C4-2B (cell line): ENCODE data around the gene DCST2.
A peak's percentile ranks its signal among the peaks of the same experiment; 100 is the strongest.

ENCODE experiments used
- H3K27ac ChIP-seq: fragments of 450-650 bp; 2 replicates; pipeline ENCODE4 v1.5.1; 2017
- ZFX ChIP-seq: fragments of 450-650 bp; IDR thresholded peaks from 2 replicates; pipeline ENCODE4 v1.6.1; 2017
- TF ChIP-seq, protein P1 (sequence below): fragments of 450-650 bp; conservative IDR thresholded peaks from 2 replicates; pipeline ENCODE4 v1.5.1; 2017; ENCODE audit warnings: mild to moderate bottlenecking

The DCST2 gene

GRCh38 chr1:155001675-155002463 lies 31.7 kb downstream of the DCST2 start:
- H3K27ac ChIP-seq: peak overlapping the region; percentile 99
- no peak for TF ChIP-seq ZFX
- TF ChIP-seq, protein P1, sequence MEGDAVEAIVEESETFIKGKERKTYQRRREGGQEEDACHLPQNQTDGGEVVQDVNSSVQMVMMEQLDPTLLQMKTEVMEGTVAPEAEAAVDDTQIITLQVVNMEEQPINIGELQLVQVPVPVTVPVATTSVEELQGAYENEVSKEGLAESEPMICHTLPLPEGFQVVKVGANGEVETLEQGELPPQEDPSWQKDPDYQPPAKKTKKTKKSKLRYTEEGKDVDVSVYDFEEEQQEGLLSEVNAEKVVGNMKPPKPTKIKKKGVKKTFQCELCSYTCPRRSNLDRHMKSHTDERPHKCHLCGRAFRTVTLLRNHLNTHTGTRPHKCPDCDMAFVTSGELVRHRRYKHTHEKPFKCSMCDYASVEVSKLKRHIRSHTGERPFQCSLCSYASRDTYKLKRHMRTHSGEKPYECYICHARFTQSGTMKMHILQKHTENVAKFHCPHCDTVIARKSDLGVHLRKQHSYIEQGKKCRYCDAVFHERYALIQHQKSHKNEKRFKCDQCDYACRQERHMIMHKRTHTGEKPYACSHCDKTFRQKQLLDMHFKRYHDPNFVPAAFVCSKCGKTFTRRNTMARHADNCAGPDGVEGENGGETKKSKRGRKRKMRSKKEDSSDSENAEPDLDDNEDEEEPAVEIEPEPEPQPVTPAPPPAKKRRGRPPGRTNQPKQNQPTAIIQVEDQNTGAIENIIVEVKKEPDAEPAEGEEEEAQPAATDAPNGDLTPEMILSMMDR: no peak; the same call in 1 of the 2 replicates

DNA sequence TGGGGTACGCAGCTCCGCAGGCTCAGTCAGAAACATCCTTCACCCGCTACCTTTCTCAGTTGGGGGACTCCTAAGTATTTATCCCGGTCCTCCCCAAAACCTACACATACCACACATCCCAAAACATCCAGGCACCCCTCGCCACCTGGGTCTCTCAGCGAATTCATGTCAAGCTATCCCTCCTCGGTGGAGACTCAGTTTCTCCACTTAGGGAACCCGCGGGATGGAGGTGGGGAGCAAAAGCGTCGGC lies 32.2 kb downstream of the DCST2 start:
- TF ChIP-seq, protein P1: no peak
- no peak for TF ChIP-seq ZFX
- H3K27ac ChIP-seq: peak overlapping the region; percentile 99

GRCh38 chr1:155000726-155001424 lies 32.7 kb downstream of the DCST2 start:
- peak overlapping the region; percentile 99 for H3K27ac ChIP-seq
- TF ChIP-seq, protein P1: no peak
- TF ChIP-seq ZFX: no peak; the same call in 1 of the 2 replicates

GRCh38 chr1:155000411-155000725 lies 33.2 kb downstream of the DCST2 start:
- TF ChIP-seq ZFX: no peak
- TF ChIP-seq, protein P1: no peak
- peak overlapping the region; percentile 99 for H3K27ac ChIP-seq

- H3K27ac ChIP-seq: peak overlapping the region; percentile 99
- TF ChIP-seq ZFX: no peak
- TF ChIP-seq, protein P1: no peak
Measured at GRCh38 chr1:154999571-155000410, 33.8 kb downstream of the DCST2 start.

GRCh38 chr1:154998818-154999570 lies 34.6 kb downstream of the DCST2 start:
- peak overlapping the region; percentile 99 for H3K27ac ChIP-seq

More at GRCh38 chr1:154998818-154999570, 34.6 kb downstream of the DCST2 start:
- no peak for TF ChIP-seq ZFX
- TF ChIP-seq, protein P1: peak; percentile 82
